Testis (tissue), 3 donors: ENCODE results near the gene ADCY5. TPM values are rescaled to one million over a fixed set of nuclear protein-coding genes. Genes with fewer than 3 reads are reported as not detected.

Experiments
- DNase-seq: peaks from one replicate; pipeline ENCODE4 v3.0.0-alpha.2; 2019
- H3K27ac ChIP-seq, 2 donors: fragments of 200-600 bp; sonication (generic); one replicate each; pipeline ENCODE4 v1.5.1; 2019
- H3K27me3 ChIP-seq: fragments of 200-600 bp; sonication (generic); one replicate; pipeline ENCODE4 v1.5.1; 2019
- H3K36me3 ChIP-seq: fragments of 200-600 bp; sonication (generic); one replicate; pipeline ENCODE4 v1.5.1; 2017; ENCODE audit warnings: low read depth; ENCODE audit errors: missing control alignments
- H3K4me1 ChIP-seq: fragments of 200-600 bp; sonication (generic); one replicate; pipeline ENCODE4 v1.5.1; 2019
- H3K4me3 ChIP-seq, 2 donors: fragments of 200-600 bp; sonication (generic); one replicate each; pipeline ENCODE4 v1.5.1; 2017 to 2019
- H3K9me3 ChIP-seq: fragments of 200-600 bp; sonication (generic); one replicate; pipeline ENCODE4 v1.5.1; 2017
- POLR2A ChIP-seq: fragments of 450-650 bp; IDR thresholded peaks from one replicate; pipeline ENCODE4 v1.6.1; 2017; ENCODE audit warnings: antibody characterized with exemption, mild to moderate bottlenecking, moderate library complexity
- WGBS, 2 donors: methylation state at CpG; one replicate each; pipeline ENCODE4 v1.1.5; 2018; 5-methylcytosine and 5-hydroxymethylcytosine counted together
- intact Hi-C: fragments of 100-400 bp; cut with DNase I; formaldehyde crosslinking; loops from one replicate; pipeline ENCODE4 v1.15.1; 2023; ENCODE audit warnings: low total_unique reads
- polyA plus RNA-seq: library from polyadenylated mRNA; stranded (reverse); fragments of 350-450 nt; fragmentation: Illumina TruSeq; extraction: RNeasy Lipid Tissue Mini Kit (QIAGEN cat#74804); gene quantifications from one replicate; pipeline ENCODE4 v1.2.3, GENCODE V29; 2014; ENCODE audit warnings: low read depth, low replicate concordance; ENCODE audit not compliant: insufficient read depth
- total RNA-seq, 2 donors: library from RNA; depleted of rRNA; stranded (reverse); fragments of >200 nt; gene quantifications; one replicate each; pipeline ENCODE4 v1.2.3, GENCODE V29; 2016
- TF ChIP-seq, protein P1 (sequence below), 3 experiments: fragments of 450-650 bp in 2 of 3; fragments of 200-600 bp in 1 of 3; sonication (generic) in 1 of 3; IDR thresholded peaks; one replicate each; pipeline ENCODE4 v1.5.1; 2016 to 2019; ENCODE audit warnings: antibody characterized with exemption in 3 of 3, mild to moderate bottlenecking in 2 of 3, moderate library complexity in 1 of 3

The ADCY5 gene
- total and polyA plus RNA-seq, 3 donors from 2014 or later = 16.5 to 41.6 (median 33.6) TPM

DNA sequence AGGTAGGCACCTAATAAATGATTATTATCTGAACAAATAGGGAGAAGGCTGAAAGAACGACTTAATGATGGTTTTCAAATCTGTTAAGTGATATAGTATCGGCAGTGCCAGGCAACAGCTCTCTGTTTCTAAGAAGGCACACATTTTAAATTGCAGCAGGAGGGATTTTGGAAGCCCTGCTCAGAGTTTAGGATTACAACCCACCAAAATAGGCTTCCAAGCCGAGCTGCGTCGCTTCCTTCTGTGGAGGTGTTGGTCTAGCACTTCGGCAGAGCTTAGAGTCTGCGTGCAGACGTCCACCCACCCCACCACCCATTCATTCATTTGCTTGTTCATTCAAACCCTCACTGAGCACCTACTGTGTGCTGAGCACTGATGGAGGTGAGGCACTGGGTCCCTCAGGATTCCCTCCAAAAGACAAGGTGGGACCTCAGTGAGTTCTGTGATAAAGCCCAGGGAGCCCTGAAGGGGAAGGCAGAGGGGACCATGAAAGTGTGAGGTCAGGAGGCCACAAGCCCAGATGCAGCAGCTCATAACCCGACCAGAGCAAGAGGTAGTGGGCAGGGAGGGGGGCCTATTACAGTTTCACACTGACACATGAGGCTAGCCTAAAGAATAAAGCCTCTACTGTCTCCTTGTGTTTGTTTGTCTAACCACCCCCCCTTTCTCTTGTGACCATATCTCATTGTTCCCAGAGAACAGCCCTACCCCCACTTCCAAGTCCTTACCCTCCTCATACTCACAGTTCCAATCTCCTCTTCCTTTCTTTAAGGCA lies 8.9 kb downstream of the ADCY5 start:
- TF ChIP-seq, protein P1, sequence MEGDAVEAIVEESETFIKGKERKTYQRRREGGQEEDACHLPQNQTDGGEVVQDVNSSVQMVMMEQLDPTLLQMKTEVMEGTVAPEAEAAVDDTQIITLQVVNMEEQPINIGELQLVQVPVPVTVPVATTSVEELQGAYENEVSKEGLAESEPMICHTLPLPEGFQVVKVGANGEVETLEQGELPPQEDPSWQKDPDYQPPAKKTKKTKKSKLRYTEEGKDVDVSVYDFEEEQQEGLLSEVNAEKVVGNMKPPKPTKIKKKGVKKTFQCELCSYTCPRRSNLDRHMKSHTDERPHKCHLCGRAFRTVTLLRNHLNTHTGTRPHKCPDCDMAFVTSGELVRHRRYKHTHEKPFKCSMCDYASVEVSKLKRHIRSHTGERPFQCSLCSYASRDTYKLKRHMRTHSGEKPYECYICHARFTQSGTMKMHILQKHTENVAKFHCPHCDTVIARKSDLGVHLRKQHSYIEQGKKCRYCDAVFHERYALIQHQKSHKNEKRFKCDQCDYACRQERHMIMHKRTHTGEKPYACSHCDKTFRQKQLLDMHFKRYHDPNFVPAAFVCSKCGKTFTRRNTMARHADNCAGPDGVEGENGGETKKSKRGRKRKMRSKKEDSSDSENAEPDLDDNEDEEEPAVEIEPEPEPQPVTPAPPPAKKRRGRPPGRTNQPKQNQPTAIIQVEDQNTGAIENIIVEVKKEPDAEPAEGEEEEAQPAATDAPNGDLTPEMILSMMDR (IDR thresholded peaks at IDR 0.05) = no peak
- no peak for TF ChIP-seq POLR2A
- H3K9me3 ChIP-seq = no peaks in the 10 kb centered on the region
- no peak overlapping the region for H3K27ac ChIP-seq
- intact Hi-C loops = loop anchor here (10.0 kb wide), 1 partner anchor 105 kb away; no protein-coding TSS in a partner anchor
- DNase-seq = no peak
- WGBS, 2 donors = 52 to 62% methylated on average over 9 of the region's 9 CpGs
- no peaks in the 10 kb centered on the region for H3K4me1 ChIP-seq
- no peaks in the 10 kb centered on the region for H3K36me3 ChIP-seq
- H3K27me3 ChIP-seq = no peaks in the 10 kb centered on the region
- no peak overlapping the region for H3K4me3 ChIP-seq

DNA sequence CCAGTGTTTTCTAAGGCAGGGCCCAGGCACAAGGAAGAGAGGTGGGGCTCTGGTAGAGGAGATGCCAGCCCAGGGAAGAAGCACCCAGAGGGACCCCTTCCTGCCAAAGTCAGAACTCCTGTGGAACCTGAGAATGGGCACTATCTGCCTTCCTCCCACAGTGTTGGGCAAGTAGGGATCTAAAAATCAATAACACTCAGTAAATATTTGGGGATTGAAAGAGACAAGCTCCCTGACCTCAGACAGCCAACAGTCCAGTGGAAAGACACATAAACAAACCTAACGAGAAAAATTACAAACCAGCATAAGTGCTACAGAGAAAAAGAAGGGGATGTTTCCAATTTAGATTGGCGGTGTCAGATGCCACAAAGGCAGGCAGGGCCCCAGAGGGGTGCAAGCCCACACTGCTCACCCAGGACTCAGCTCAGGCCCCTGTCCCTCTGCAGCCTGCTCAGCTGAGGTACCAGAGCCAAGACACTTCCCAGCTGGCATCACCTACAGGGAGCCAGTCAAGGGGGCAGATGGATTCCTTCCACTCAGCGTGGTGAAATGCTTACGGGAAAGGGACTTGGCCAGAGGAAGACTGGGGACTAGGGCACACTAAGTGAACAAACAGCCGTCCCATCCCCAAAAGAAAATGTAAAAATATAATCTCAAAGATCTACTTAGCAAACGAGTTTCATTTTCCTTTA lies 15.9 kb downstream of the ADCY5 start:
- intact Hi-C loops = no loop called here
- Histone ChIP-seq H3K27ac (peak overlapping the region in 1 of 2 donors; percentile 50), H3K36me3 (no peaks in the 10 kb centered on the region), H3K4me1 (no peaks in the 10 kb centered on the region), H3K4me3 (no peak overlapping the region), H3K27me3 (no peaks in the 10 kb centered on the region), H3K9me3 (no peaks in the 10 kb centered on the region)
- no peak for DNase-seq
- TF ChIP-seq, protein P1 (IDR thresholded peaks at IDR 0.05) = no peak
- no peak for TF ChIP-seq POLR2A
- WGBS, 2 donors = 62 to 71% methylated on average over 6 of the region's 6 CpGs

DNA sequence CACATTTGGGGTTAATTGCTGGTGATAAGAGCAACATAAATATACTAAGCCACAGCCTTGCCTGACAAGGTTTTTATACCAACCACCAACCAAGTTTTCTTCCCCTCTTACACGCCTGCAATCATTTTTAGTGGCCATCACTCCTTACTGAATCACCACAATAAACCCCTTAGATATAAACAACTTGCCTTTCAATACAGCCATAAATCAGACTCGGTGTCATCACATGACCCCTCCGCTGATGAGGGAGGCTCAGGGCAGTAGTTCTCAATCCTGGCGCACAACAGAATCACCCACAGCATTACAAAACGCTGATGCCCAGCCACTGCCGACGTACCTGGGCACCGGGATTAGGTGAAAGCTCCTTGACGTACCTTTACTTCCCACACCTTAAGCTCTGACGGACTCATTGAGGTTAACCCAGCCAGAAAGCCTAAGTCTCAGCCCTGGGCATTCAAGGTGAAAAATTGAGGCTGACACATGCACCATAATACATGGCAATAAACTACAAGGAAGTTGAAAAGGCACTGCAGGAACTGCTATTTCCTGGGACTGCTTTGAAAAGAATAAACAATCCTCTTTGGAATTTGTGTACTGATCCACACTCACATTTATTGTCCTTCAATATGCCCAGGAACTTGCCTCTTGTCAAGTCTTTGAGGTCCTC lies 17.1 kb downstream of the ADCY5 start:
- no peaks in the 10 kb centered on the region for H3K27me3 ChIP-seq
- no peaks in the 10 kb centered on the region for H3K36me3 ChIP-seq
- no peak overlapping the region for H3K4me3 ChIP-seq
- TF ChIP-seq, protein P1 (IDR thresholded peaks at IDR 0.05) = no peak
- no peak for TF ChIP-seq POLR2A
- 75 to 83% methylated on average over 10 of the region's 10 CpGs for WGBS, 2 donors
- intact Hi-C loops = no loop called here
- DNase-seq = no peak
- no peak overlapping the region for H3K27ac ChIP-seq
- no peaks in the 10 kb centered on the region for H3K9me3 ChIP-seq
- no peaks in the 10 kb centered on the region for H3K4me1 ChIP-seq

DNA sequence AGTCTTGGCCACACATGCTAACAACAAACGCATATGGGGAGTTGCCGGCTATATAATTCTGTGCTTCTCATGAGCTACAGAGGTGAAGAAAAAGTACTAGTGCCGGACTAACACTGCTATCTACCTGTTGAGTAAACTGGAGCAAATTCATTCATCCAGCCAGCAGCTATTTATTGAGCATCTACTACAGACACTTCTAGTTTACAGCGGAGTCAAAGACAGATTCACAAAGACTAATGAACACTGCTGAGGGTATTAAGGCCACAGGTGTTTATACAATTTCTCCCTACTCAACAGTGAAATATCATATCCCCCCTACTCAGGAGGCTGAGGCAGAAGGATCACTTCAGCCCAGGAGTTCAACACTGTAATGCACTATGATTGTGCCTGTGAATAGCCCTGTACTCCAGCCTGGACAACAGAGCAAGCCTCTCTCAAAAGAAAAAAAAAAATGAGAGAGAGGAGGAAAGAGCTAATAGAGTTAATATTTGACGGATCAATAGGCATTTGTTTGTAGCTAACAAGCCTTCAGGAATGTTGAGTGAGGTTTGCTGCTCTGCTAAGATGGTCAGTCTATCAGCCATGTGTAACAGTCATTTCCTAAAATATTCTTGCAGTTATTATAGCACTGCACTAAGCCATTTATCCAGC lies 17.8 kb downstream of the ADCY5 start:
- 89 to 92% methylated on average over 5 of the region's 5 CpGs for WGBS, 2 donors
- Histone ChIP-seq H3K27ac (peak overlapping the region in 1 of 2 donors; percentile 30), H3K9me3 (no peaks in the 10 kb centered on the region), H3K27me3 (no peaks in the 10 kb centered on the region), H3K4me3 (no peak overlapping the region), H3K36me3 (no peaks in the 10 kb centered on the region), H3K4me1 (no peaks in the 10 kb centered on the region)
- intact Hi-C loops = no loop called here
- DNase-seq = no peak
- TF ChIP-seq, protein P1 (IDR thresholded peaks at IDR 0.05) = no peak
- no peak for TF ChIP-seq POLR2A
